ENCODE measurements around the gene GLMP.

DNA sequence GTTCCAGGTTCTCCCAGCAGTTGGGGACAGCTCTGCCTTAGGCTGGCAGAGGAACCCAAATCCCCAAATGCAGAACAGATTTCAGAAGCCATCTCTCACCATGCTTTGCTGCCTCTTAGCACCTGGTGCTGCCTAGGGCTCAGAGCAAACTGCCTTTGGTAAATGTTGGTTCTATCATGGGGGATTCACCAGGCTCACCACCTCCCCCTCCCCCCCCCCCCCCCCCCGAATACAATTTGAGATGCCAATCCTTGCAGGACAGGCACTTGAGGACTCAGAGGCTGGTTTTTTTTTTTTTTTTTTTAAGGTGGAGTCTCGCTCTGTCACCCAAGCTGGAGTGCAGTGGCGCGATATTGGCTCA, 47.2 kb downstream of the GLMP start:
- TF ChIP-seq, protein P1, sequence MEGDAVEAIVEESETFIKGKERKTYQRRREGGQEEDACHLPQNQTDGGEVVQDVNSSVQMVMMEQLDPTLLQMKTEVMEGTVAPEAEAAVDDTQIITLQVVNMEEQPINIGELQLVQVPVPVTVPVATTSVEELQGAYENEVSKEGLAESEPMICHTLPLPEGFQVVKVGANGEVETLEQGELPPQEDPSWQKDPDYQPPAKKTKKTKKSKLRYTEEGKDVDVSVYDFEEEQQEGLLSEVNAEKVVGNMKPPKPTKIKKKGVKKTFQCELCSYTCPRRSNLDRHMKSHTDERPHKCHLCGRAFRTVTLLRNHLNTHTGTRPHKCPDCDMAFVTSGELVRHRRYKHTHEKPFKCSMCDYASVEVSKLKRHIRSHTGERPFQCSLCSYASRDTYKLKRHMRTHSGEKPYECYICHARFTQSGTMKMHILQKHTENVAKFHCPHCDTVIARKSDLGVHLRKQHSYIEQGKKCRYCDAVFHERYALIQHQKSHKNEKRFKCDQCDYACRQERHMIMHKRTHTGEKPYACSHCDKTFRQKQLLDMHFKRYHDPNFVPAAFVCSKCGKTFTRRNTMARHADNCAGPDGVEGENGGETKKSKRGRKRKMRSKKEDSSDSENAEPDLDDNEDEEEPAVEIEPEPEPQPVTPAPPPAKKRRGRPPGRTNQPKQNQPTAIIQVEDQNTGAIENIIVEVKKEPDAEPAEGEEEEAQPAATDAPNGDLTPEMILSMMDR (IDR thresholded peaks at IDR 0.05) = no peak
- TF ChIP-seq EP300 (IDR thresholded peaks at IDR 0.05) = no peak

All from ovary (tissue), 3 donors.